H1 (cell line): ENCODE measurements around the gene KCNK3. TPM values are rescaled to one million over a fixed set of nuclear protein-coding genes. Genes with fewer than 3 reads are reported as not detected.

Experiments used
- CEBPB ChIP-seq: IDR thresholded peaks from 2 replicates; pipeline ENCODE4 v1.6.1; 2012; ENCODE audit warnings: low read depth, low read length
- EP300 ChIP-seq, 2 experiments: IDR thresholded peaks; 1 replicate in 1 of 2; 2 replicates in 1 of 2; pipeline ENCODE4 v1.6.1; 2011 to 2012; ENCODE audit warnings: low read depth in 2 of 2, low read length in 2 of 2, mild to moderate bottlenecking in 2 of 2, borderline replicate concordance in 1 of 2, inconsistent platforms in 1 of 2, moderate library complexity in 1 of 2
- SP4 ChIP-seq: IDR thresholded peaks from 2 replicates; pipeline ENCODE4 v1.6.1; 2012; ENCODE audit warnings: low read length, inconsistent platforms
- ZNF274 ChIP-seq: IDR thresholded peaks from 2 replicates; pipeline ENCODE4 v1.7.0; 2012; ENCODE audit warnings: low read length, borderline replicate concordance; ENCODE audit errors: extremely low read depth
- polyA plus RNA-seq, 7 experiments: library from polyadenylated mRNA; depleted of rRNA in 3 of 7; stranded (reverse) in 5 of 7; unstranded in 2 of 7; fragments of >200 nt in 5 of 7; fragments of 200-250 nt in 2 of 7; gene quantifications; 1 replicate in 5 of 7; 2 replicates in 1 of 7; 4 replicates in 1 of 7; pipeline versions ENCODE4 v1.2.1 to v1.2.3, GENCODE V29; 2011 to 2013; ENCODE audit warnings: missing spikeins in 2 of 7, mixed read lengths in 2 of 7
- total RNA-seq: library from RNA; stranded (reverse); fragmentation: NEBNext Ultra II Directional; extraction: Animal tissue kit (Norgen Biotek cat#: 25700); gene quantifications from 2 replicates; pipeline ENCODE4 v1.2.1, GENCODE V29; 2021
- TF ChIP-seq, protein P1 (sequence below), 3 experiments: IDR thresholded peaks; 1 replicate in 2 of 3; 2 replicates in 1 of 3; pipeline versions ENCODE4 v1.5.1 to v1.6.1; 2011; ENCODE audit warnings: low read length in 3 of 3, mild to moderate bottlenecking in 3 of 3, inconsistent platforms in 2 of 3, low read depth in 1 of 3, moderate library complexity in 1 of 3; ENCODE audit not compliant: insufficient read depth in 1 of 3; ENCODE audit errors: control extremely low read depth in 1 of 3

The KCNK3 gene
- total and polyA plus RNA-seq, 2 of the 8 experiments (the other 6 are each of a cell fraction or from before 2014, with no cell fraction given): 0.29 to 0.30 TPM

DNA sequence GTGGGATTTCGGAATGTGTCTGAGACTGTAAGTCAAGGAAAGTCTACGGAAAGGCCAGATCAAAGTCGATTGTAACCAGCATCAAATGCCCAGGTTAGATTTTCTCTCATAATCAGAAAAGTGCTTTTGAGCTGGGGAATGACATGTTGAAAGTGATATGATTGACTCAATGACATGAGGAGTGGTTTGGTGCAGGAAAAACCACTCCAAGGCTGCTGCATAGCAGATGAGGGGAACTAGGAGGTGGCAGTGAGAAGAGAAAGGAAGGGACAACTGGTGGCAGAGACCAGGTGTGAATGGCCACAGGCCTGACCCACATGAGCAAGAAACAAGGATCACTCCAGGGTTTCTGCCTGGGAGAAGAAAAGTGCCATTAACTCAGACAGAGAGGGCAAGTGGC lies 72.4 kb downstream of the KCNK3 start (continued):
- TF ChIP-seq, protein P1, sequence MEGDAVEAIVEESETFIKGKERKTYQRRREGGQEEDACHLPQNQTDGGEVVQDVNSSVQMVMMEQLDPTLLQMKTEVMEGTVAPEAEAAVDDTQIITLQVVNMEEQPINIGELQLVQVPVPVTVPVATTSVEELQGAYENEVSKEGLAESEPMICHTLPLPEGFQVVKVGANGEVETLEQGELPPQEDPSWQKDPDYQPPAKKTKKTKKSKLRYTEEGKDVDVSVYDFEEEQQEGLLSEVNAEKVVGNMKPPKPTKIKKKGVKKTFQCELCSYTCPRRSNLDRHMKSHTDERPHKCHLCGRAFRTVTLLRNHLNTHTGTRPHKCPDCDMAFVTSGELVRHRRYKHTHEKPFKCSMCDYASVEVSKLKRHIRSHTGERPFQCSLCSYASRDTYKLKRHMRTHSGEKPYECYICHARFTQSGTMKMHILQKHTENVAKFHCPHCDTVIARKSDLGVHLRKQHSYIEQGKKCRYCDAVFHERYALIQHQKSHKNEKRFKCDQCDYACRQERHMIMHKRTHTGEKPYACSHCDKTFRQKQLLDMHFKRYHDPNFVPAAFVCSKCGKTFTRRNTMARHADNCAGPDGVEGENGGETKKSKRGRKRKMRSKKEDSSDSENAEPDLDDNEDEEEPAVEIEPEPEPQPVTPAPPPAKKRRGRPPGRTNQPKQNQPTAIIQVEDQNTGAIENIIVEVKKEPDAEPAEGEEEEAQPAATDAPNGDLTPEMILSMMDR (IDR thresholded peaks at IDR 0.05; ENCODE audit: control extremely low read depth in 1 of 3, insufficient read depth in 1 of 3, low read depth in 1 of 3, low read length in 3 of 3): no peak
- TF ChIP-seq CEBPB (no peak), SP4 (no peak), ZNF274 (no peak), EP300 (IDR thresholded peaks at IDR 0.05; ENCODE audit: borderline replicate concordance in 1 of 2, low read depth in 2 of 2, low read length in 2 of 2) (no peak)
